ENCODE data around the gene DLD. TPM values are rescaled to one million over a fixed set of nuclear protein-coding genes. Genes with fewer than 3 reads are reported as not detected.

The DLD gene
- total RNA-seq, 1 donor from 2014 or later, result 89.9 TPM

GRCh38 chr7:107850216-107850615 is 40.8 kb upstream of the DLD start:
- no peaks in the 10 kb centered on the region for H3K4me1 Mint-ChIP-seq (ENCODE audit: unreplicated experiment)
- no peaks in the 10 kb centered on the region for H3K9me3 Mint-ChIP-seq (ENCODE audit: unreplicated experiment)
- TF ChIP-seq CTCF (IDR thresholded peaks at IDR 0.05; ENCODE audit: unreplicated experiment), result no peak
- no peak overlapping the region for H3K27ac Mint-ChIP-seq (ENCODE audit: unreplicated experiment)
- H3K36me3 Mint-ChIP-seq (ENCODE audit: low read depth, unreplicated experiment), result peaks cover 5% of the 10 kb centered on the region
- DNase-seq (ENCODE audit: low spot score), result no peak
- no peak overlapping the region for H3K4me3 Mint-ChIP-seq (ENCODE audit: unreplicated experiment)
- no peaks in the 10 kb centered on the region for H3K27me3 Mint-ChIP-seq (ENCODE audit: unreplicated experiment)

- peaks cover 5% of the 10 kb centered on the region for H3K36me3 Mint-ChIP-seq (ENCODE audit: low read depth, unreplicated experiment)
- no peak for DNase-seq (ENCODE audit: low spot score)
- H3K4me3 Mint-ChIP-seq (ENCODE audit: unreplicated experiment), result no peak overlapping the region
- H3K9me3 Mint-ChIP-seq (ENCODE audit: unreplicated experiment), result no peaks in the 10 kb centered on the region
- H3K27me3 Mint-ChIP-seq (ENCODE audit: unreplicated experiment), result no peaks in the 10 kb centered on the region
- H3K27ac Mint-ChIP-seq (ENCODE audit: unreplicated experiment), result no peak overlapping the region
- TF ChIP-seq CTCF (IDR thresholded peaks at IDR 0.05; ENCODE audit: unreplicated experiment), result no peak
- H3K4me1 Mint-ChIP-seq (ENCODE audit: unreplicated experiment), result no peaks in the 10 kb centered on the region
Measured at GRCh38 chr7:107850643-107851042, 40.3 kb upstream of the DLD start.

- H3K36me3 Mint-ChIP-seq (ENCODE audit: low read depth, unreplicated experiment), result no peaks in the 10 kb centered on the region
- no peaks in the 10 kb centered on the region for H3K9me3 Mint-ChIP-seq (ENCODE audit: unreplicated experiment)
- TF ChIP-seq CTCF (IDR thresholded peaks at IDR 0.05; ENCODE audit: unreplicated experiment), result no peak
- H3K4me3 Mint-ChIP-seq (ENCODE audit: unreplicated experiment), result no peak overlapping the region
- H3K4me1 Mint-ChIP-seq (ENCODE audit: unreplicated experiment), result no peaks in the 10 kb centered on the region
- no peak overlapping the region for H3K27ac Mint-ChIP-seq (ENCODE audit: unreplicated experiment)
- no peaks in the 10 kb centered on the region for H3K27me3 Mint-ChIP-seq (ENCODE audit: unreplicated experiment)
- no peak for DNase-seq (ENCODE audit: low spot score)
Measured at GRCh38 chr7:107854454-107854853, 36.5 kb upstream of the DLD start.

GRCh38 chr7:107854989-107855388 is 36.0 kb upstream of the DLD start:
- no peaks in the 10 kb centered on the region for H3K4me1 Mint-ChIP-seq (ENCODE audit: unreplicated experiment)
- H3K27ac Mint-ChIP-seq (ENCODE audit: unreplicated experiment), result no peak overlapping the region
- H3K9me3 Mint-ChIP-seq (ENCODE audit: unreplicated experiment), result no peaks in the 10 kb centered on the region
- no peaks in the 10 kb centered on the region for H3K27me3 Mint-ChIP-seq (ENCODE audit: unreplicated experiment)
- no peak for TF ChIP-seq CTCF (IDR thresholded peaks at IDR 0.05; ENCODE audit: unreplicated experiment)
- no peak for DNase-seq (ENCODE audit: low spot score)
- no peaks in the 10 kb centered on the region for H3K36me3 Mint-ChIP-seq (ENCODE audit: low read depth, unreplicated experiment)
- no peak overlapping the region for H3K4me3 Mint-ChIP-seq (ENCODE audit: unreplicated experiment)

GRCh38 chr7:107856806-107857540 is 34.0 kb upstream of the DLD start:
- Mint-ChIP-seq H3K9me3 (ENCODE audit: unreplicated experiment) (no peaks in the 10 kb centered on the region), H3K36me3 (ENCODE audit: low read depth, unreplicated experiment) (no peaks in the 10 kb centered on the region), H3K27me3 (ENCODE audit: unreplicated experiment) (no peaks in the 10 kb centered on the region), H3K27ac (ENCODE audit: unreplicated experiment) (no peak overlapping the region), H3K4me1 (ENCODE audit: unreplicated experiment) (peaks cover 3% of the 10 kb centered on the region), H3K4me3 (ENCODE audit: unreplicated experiment) (no peak overlapping the region)
- no peak for DNase-seq (ENCODE audit: low spot score)
- TF ChIP-seq CTCF (IDR thresholded peaks at IDR 0.05; ENCODE audit: unreplicated experiment), result no peak
